ENCODE results near the gene TRPV2.

- TF ChIP-seq CTCF (IDR thresholded peaks at IDR 0.05) (no peak), POLR2A (IDR thresholded peaks at IDR 0.05) (no peak)
These were observed 33.1 kb downstream of the TRPV2 start for GRCh38 chr17:16448490-16448889.

Measured in testis (tissue), 2 donors.